Activated CD8-positive, alpha-beta memory T cell treated with anti-CD3 and anti-CD28 coated beads for 1 hour (primary cell): Measurements from ENCODE around the gene PDSS2.

Experiments
- DNase-seq, 2 donors: peaks; one replicate each; pipeline ENCODE4 v3.0.0-alpha.2; 2020; ENCODE audit warnings: low read depth in 1 of 2; ENCODE audit errors: extremely low read depth in 1 of 2

Gene PDSS2

DNA sequence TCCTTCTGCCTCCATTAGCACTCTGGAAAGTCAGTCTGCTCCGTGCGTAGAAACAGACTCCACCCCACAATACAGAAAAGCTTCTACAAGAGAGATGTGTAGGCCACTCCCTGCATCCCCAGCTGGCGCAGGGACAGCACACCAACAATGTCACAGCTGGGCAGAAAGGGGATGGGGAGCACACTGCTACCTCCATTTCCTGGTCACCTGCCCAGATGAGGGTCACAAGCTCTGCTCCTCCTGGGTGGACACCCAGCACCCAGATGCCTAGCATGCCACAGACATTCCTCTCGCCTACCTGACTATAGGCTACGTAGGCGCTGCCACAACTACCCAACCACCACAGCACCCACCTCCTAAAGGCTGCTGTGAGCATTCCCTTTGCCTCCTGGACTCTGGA lies 356.3 kb downstream of the PDSS2 start:
- no peak for DNase-seq
